AG20443 (cell line): ENCODE data around the gene ARHGAP15.

ENCODE experiments used
- DNase-seq: peaks from one replicate; pipeline ENCODE4 v3.0.0; 2012; ENCODE audit warnings: low spot score, mixed read lengths

Gene ARHGAP15

GRCh38 chr2:143482771-143483170 is 353.6 kb downstream of the ARHGAP15 start:
- no peak for DNase-seq

- DNase-seq: no peak
Measured at GRCh38 chr2:143486976-143487375, 357.8 kb downstream of the ARHGAP15 start.

GRCh38 chr2:143489145-143489544 is 359.9 kb downstream of the ARHGAP15 start:
- DNase-seq: peak; percentile 32

GRCh38 chr2:143491131-143491530 is 361.9 kb downstream of the ARHGAP15 start:
- DNase-seq: no peak

- DNase-seq: no peak
Measured at GRCh38 chr2:143493339-143493738, 364.1 kb downstream of the ARHGAP15 start.

GRCh38 chr2:143497726-143498125 is 368.5 kb downstream of the ARHGAP15 start:
- no peak for DNase-seq

- no peak for DNase-seq
Measured at GRCh38 chr2:143498496-143498895, 369.3 kb downstream of the ARHGAP15 start.

- DNase-seq: no peak
Measured at GRCh38 chr2:143499061-143499460, 369.8 kb downstream of the ARHGAP15 start.

- no peak for DNase-seq
Measured at GRCh38 chr2:143501106-143501676, 372.0 kb downstream of the ARHGAP15 start.

- DNase-seq: no peak
Measured at GRCh38 chr2:143503280-143503679, 374.1 kb downstream of the ARHGAP15 start.

GRCh38 chr2:143504397-143504796 is 375.2 kb downstream of the ARHGAP15 start:
- DNase-seq: no peak

GRCh38 chr2:143505542-143505941 is 376.3 kb downstream of the ARHGAP15 start:
- DNase-seq: peak; percentile 19

GRCh38 chr2:143513081-143513480 is 383.9 kb downstream of the ARHGAP15 start:
- peak; percentile 76 for DNase-seq

- DNase-seq: peak; percentile 27
Measured at GRCh38 chr2:143514413-143514812, 385.2 kb downstream of the ARHGAP15 start.

- no peak for DNase-seq
Measured at GRCh38 chr2:143515318-143515717, 386.1 kb downstream of the ARHGAP15 start.

- DNase-seq: no peak
Measured at GRCh38 chr2:143519521-143519920, 390.3 kb downstream of the ARHGAP15 start.

GRCh38 chr2:143521396-143521795 is 392.2 kb downstream of the ARHGAP15 start:
- DNase-seq: no peak

- DNase-seq: no peak
Measured at GRCh38 chr2:143522699-143523098, 393.5 kb downstream of the ARHGAP15 start.

- DNase-seq: peak; percentile 26
Measured at GRCh38 chr2:143524119-143524553, 394.9 kb downstream of the ARHGAP15 start.

GRCh38 chr2:143524559-143525401 is 395.6 kb downstream of the ARHGAP15 start:
- DNase-seq: peak; percentile 19

GRCh38 chr2:143525402-143525860 is 396.2 kb downstream of the ARHGAP15 start:
- DNase-seq: no peak

- no peak for DNase-seq
Measured at GRCh38 chr2:143526498-143526897, 397.3 kb downstream of the ARHGAP15 start.

- DNase-seq: peak; percentile 32
Measured at GRCh38 chr2:143528021-143528420, 398.8 kb downstream of the ARHGAP15 start.
